GM23248 (cell line): ENCODE measurements around the gene ZNF514.

Source experiments
- EZH2 ChIP-seq: fragments of 200-600 bp; sonication (generic); IDR thresholded peaks from 2 replicates; pipeline ENCODE4 v1.6.1; 2018; ENCODE audit warnings: antibody characterized with exemption, mild to moderate bottlenecking; ENCODE audit not compliant: insufficient read depth, poor library complexity, severe bottlenecking
- EZH2phosphoT487 ChIP-seq: fragments of 200-600 bp; sonication (generic); IDR thresholded peaks from 2 replicates; pipeline ENCODE4 v1.6.1; 2018; ENCODE audit warnings: antibody characterized with exemption, moderate library complexity, mild to moderate bottlenecking, low read depth; ENCODE audit not compliant: insufficient read depth

DNA sequence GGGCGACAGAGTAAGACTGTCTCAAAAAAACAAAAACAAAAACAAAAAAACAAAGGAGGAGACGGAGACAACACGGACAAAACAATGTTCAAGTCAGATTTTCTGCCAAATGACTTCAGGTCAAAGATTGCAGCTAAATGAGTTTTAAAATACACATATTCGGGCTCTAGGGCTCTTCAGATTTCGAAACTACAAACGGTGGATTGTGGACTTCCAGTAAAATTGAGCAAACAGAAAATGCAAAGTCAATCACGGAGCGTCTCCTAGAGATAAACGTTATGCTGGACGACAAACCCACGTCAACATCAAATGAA is 38.6 kb downstream of the ZNF514 start:
- TF ChIP-seq EZH2, result no peak
- no peak for TF ChIP-seq EZH2phosphoT487
